CD4-positive, alpha-beta T cell (primary cell): ENCODE measurements around the gene BTBD3. TPM values are rescaled to one million over a fixed set of nuclear protein-coding genes. Genes with fewer than 3 reads are reported as not detected.

Source experiments
- ATAC-seq: fragments of 200-7000 bp; cut with Tn5 transposase; one replicate; pipeline ENCODE4 v1.10.0; 2022; ENCODE audit warnings: mild to moderate bottlenecking; ENCODE audit not compliant: poor library complexity
- CTCF ChIA-PET: fragments of 350-600 bp; sonication (Branson Sonifier 250); formaldehyde crosslinking; loops from one replicate; lab custom pipeline; 2021; ENCODE audit warnings: antibody characterized with exemption, inconsistent platforms; lab: Charles Lee
- POLR2A ChIA-PET: fragments of 350-600 bp; sonication (Branson Sonifier 250); formaldehyde crosslinking; loops from one replicate; lab custom pipeline; 2021; ENCODE audit warnings: antibody characterized with exemption, inconsistent platforms; lab: Charles Lee
- DNase-seq, 14 experiments: peaks; one replicate each; pipeline ENCODE4 v3.0.0-alpha.2; 2013 to 2020; ENCODE audit warnings: mixed read lengths in 2 of 14
- H3K27ac ChIP-seq, 2 donors: one replicate each; pipeline versions ENCODE4 v1.5.1 to v1.7.0; 2013; ENCODE audit warnings: low read length in 2 of 2, low read depth in 1 of 2, mild to moderate bottlenecking in 1 of 2
- H3K27me3 ChIP-seq, 2 experiments: 1 replicate in 1 of 2; 2 replicates in 1 of 2; pipeline versions ENCODE4 v1.6.1 to v1.7.0; 2013; ENCODE audit warnings: low read length in 2 of 2, control low read depth in 1 of 2, mild to moderate bottlenecking in 1 of 2, moderate library complexity in 1 of 2; ENCODE audit not compliant: insufficient read depth in 2 of 2, control insufficient read depth in 1 of 2
- H3K36me3 ChIP-seq: one replicate; pipeline ENCODE4 v1.6.1; 2013; ENCODE audit warnings: low read length, control low read depth; ENCODE audit not compliant: insufficient read depth
- H3K4me1 ChIP-seq: one replicate; pipeline ENCODE4 v1.6.1; 2013; ENCODE audit warnings: low read length, control low read depth; ENCODE audit not compliant: insufficient read depth
- H3K4me3 ChIP-seq: one replicate; pipeline ENCODE4 v1.5.1; 2013; ENCODE audit warnings: mild to moderate bottlenecking, low read length, moderate library complexity
- H3K9me3 ChIP-seq, 2 experiments: 1 replicate in 1 of 2; 2 replicates in 1 of 2; pipeline versions ENCODE4 v1.6.1 to v1.7.0; 2013; ENCODE audit warnings: low read length in 2 of 2, mild to moderate bottlenecking in 2 of 2, control low read depth in 1 of 2, moderate library complexity in 1 of 2; ENCODE audit not compliant: control insufficient read depth in 1 of 2, insufficient read depth in 1 of 2
- H3K27ac Mint-ChIP-seq: one replicate; pipeline ENCODE4 v1.8.0; 2020; ENCODE audit warnings: mixed read lengths
- H3K27me3 Mint-ChIP-seq: one replicate; pipeline ENCODE4 v1.8.0; 2021; ENCODE audit warnings: mixed read lengths
- H3K36me3 Mint-ChIP-seq: one replicate; pipeline ENCODE4 v1.8.0; 2021; ENCODE audit warnings: low read depth, mixed read lengths
- H3K4me1 Mint-ChIP-seq: one replicate; pipeline ENCODE4 v1.8.0; 2021; ENCODE audit warnings: low read depth, mixed read lengths
- H3K4me3 Mint-ChIP-seq: one replicate; pipeline ENCODE4 v1.8.0; 2020; ENCODE audit warnings: mild to moderate bottlenecking, mixed read lengths
- H3K9me3 Mint-ChIP-seq: one replicate; pipeline ENCODE4 v1.8.0; 2020; ENCODE audit warnings: mixed read lengths
- intact Hi-C, 2 experiments: fragments of 100-400 bp; cut with DNase I in 1 of 2; cut with micrococcal nuclease in 1 of 2; formaldehyde crosslinking; loops; one replicate each; pipeline versions ENCODE4 v1.15.1 to v1.9.0; 2023 to 2025; cut with DNase I, micrococcal nuclease
- total RNA-seq, 174 experiments: library from RNA in 2 of 174; stranded (reverse) in 2 of 174; gene quantifications; one replicate each; pipeline ENCODE4 v1.2.3 and lab custom pipeline; 2021 to 2026
- TF ChIP-seq, protein P1 (sequence below): fragments of 200-600 bp; IDR thresholded peaks from one replicate; pipeline ENCODE4 v1.8.0; 2022; ENCODE audit warnings: antibody characterized with exemption, mild to moderate bottlenecking

Gene BTBD3
- total RNA-seq, 2 experiments from 2014 or later, result 1.0 to 3.9 TPM

DNA sequence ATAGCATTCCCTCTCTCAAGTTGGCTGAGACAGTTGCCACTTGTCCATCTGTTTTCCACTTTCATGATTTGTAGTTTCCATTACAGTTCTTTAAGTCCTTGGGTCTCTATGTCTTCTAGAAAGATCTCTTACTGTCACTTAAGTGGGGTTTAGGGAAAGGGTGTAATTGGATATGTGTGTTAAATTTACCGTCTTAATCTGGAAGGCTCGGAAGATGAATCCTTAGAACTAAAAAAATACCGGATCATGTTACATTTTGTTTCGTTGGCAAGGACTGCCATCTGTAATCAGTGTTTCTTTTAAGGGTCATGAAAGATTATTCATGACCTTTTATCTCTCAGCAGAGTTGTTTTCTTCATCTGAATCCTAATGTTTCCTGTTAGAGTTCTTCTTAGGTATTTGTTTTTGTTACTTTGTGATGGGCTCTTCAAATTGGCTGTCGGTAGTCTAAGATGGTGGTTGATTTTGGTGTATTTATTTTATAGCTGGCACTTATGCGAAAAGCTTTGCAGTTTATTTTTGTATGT lies 21.8 kb upstream of the BTBD3 start:
- Histone ChIP-seq H3K4me3 (no peak overlapping the region), H3K9me3 (no peaks in the 10 kb centered on the region), H3K27me3 (no peaks in the 10 kb centered on the region), H3K27ac (no peak overlapping the region), H3K36me3 (no peaks in the 10 kb centered on the region), H3K4me1 (no peaks in the 10 kb centered on the region)
- intact Hi-C loops, result loop anchor here in 1 of 2 experiments (5.0 to 10.0 kb wide), 3 partner anchors 1464 to 1889 kb away; partner anchors contain the start of genes ANKEF1, ESF1, MKKS and NDUFAF5
- TF ChIP-seq, protein P1, sequence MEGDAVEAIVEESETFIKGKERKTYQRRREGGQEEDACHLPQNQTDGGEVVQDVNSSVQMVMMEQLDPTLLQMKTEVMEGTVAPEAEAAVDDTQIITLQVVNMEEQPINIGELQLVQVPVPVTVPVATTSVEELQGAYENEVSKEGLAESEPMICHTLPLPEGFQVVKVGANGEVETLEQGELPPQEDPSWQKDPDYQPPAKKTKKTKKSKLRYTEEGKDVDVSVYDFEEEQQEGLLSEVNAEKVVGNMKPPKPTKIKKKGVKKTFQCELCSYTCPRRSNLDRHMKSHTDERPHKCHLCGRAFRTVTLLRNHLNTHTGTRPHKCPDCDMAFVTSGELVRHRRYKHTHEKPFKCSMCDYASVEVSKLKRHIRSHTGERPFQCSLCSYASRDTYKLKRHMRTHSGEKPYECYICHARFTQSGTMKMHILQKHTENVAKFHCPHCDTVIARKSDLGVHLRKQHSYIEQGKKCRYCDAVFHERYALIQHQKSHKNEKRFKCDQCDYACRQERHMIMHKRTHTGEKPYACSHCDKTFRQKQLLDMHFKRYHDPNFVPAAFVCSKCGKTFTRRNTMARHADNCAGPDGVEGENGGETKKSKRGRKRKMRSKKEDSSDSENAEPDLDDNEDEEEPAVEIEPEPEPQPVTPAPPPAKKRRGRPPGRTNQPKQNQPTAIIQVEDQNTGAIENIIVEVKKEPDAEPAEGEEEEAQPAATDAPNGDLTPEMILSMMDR, result no peak
- peaks cover 26% of the 10 kb centered on the region for H3K4me1 Mint-ChIP-seq
- H3K9me3 Mint-ChIP-seq, result no peaks in the 10 kb centered on the region
- POLR2A ChIA-PET, result no interaction called here
- H3K4me3 Mint-ChIP-seq, result no peak overlapping the region
- CTCF ChIA-PET, result no interaction called here
- H3K36me3 Mint-ChIP-seq, result no peaks in the 10 kb centered on the region
- no peak overlapping the region for H3K27ac Mint-ChIP-seq
- peaks cover 5% of the 10 kb centered on the region for H3K27me3 Mint-ChIP-seq
- ATAC-seq (no peak), DNase-seq (no peak)

- Histone ChIP-seq H3K4me1 (no peaks in the 10 kb centered on the region), H3K9me3 (no peaks in the 10 kb centered on the region), H3K27me3 (no peaks in the 10 kb centered on the region), H3K36me3 (no peaks in the 10 kb centered on the region), H3K4me3 (no peak overlapping the region), H3K27ac (no peak overlapping the region)
- DNase-seq (no peak), ATAC-seq (no peak)
- Mint-ChIP-seq H3K27ac (no peak overlapping the region), H3K9me3 (no peaks in the 10 kb centered on the region), H3K36me3 (no peaks in the 10 kb centered on the region), H3K4me1 (peaks cover 2% of the 10 kb centered on the region), H3K4me3 (no peak overlapping the region), H3K27me3 (no peaks in the 10 kb centered on the region)
- ChIA-PET POLR2A (no interaction called here), CTCF (no interaction called here)
- intact Hi-C loops, result no loop called here
- TF ChIP-seq, protein P1, result no peak
Measured at GRCh38 chr20:11901127-11901526, 16.6 kb upstream of the BTBD3 start.

GRCh38 chr20:11902285-11902697 lies 15.4 kb upstream of the BTBD3 start:
- Mint-ChIP-seq H3K4me1 (peaks cover under 1% of the 10 kb centered on the region), H3K36me3 (no peaks in the 10 kb centered on the region), H3K27ac (no peak overlapping the region), H3K27me3 (no peaks in the 10 kb centered on the region), H3K9me3 (no peaks in the 10 kb centered on the region), H3K4me3 (no peak overlapping the region)
- no peak overlapping the region for H3K27ac ChIP-seq
- ChIA-PET POLR2A (no interaction called here), CTCF (no interaction called here)
- H3K36me3 ChIP-seq, result no peaks in the 10 kb centered on the region
- DNase-seq, result no peak
- H3K27me3 ChIP-seq, result no peaks in the 10 kb centered on the region
- no peak for ATAC-seq
- no peaks in the 10 kb centered on the region for H3K4me1 ChIP-seq
- intact Hi-C loops, result no loop called here
- H3K4me3 ChIP-seq, result no peak overlapping the region
- TF ChIP-seq, protein P1, result no peak
- H3K9me3 ChIP-seq, result no peaks in the 10 kb centered on the region
